ENCODE data around the gene ZG16B.
A peak's percentile ranks its signal among the peaks of the same experiment; 100 is the strongest.

The ZG16B gene

GRCh38 chr16:2795395-2796143, 34.5 kb upstream of the ZG16B start:
- FAIRE-seq (peak; percentile 70), DNase-seq (ENCODE audit: insufficient read length, low spot score) (peak; percentile 52)
- TF ChIP-seq POLR2A (IDR thresholded peaks at IDR 0.05; ENCODE audit: low read depth, low read length) = no peak

GRCh38 chr16:2798723-2799204, 31.3 kb upstream of the ZG16B start:
- DNase-seq (ENCODE audit: insufficient read length, low spot score) (no peak), FAIRE-seq (no peak)
- no peak for TF ChIP-seq POLR2A (IDR thresholded peaks at IDR 0.05; ENCODE audit: low read depth, low read length)

GRCh38 chr16:2799205-2799858, 30.8 kb upstream of the ZG16B start:
- DNase-seq (ENCODE audit: insufficient read length, low spot score) (no peak), FAIRE-seq (no peak)
- TF ChIP-seq POLR2A (IDR thresholded peaks at IDR 0.05; ENCODE audit: low read depth, low read length) = no peak

DNA sequence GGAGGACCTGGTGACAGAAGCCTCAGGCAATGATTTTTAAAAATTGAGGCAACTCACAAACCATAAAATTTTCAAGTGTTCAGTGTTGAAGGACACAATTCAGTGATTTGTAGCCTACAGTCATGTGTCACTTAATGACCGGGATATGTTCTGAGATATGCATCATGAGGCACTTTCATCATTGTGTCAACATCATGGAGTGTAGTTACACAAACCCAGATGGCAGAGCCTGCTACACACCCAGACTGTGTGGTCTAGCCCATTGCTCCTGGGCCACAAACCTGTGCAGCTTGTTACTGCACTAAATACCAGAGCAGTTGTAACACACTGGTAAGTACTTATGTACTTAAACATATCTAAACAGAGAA, 30.3 kb upstream of the ZG16B start:
- no peak for FAIRE-seq
- TF ChIP-seq POLR2A (IDR thresholded peaks at IDR 0.05; ENCODE audit: low read depth, low read length) = no peak
- DNase-seq (ENCODE audit: insufficient read length, low spot score) = no peak

DNA sequence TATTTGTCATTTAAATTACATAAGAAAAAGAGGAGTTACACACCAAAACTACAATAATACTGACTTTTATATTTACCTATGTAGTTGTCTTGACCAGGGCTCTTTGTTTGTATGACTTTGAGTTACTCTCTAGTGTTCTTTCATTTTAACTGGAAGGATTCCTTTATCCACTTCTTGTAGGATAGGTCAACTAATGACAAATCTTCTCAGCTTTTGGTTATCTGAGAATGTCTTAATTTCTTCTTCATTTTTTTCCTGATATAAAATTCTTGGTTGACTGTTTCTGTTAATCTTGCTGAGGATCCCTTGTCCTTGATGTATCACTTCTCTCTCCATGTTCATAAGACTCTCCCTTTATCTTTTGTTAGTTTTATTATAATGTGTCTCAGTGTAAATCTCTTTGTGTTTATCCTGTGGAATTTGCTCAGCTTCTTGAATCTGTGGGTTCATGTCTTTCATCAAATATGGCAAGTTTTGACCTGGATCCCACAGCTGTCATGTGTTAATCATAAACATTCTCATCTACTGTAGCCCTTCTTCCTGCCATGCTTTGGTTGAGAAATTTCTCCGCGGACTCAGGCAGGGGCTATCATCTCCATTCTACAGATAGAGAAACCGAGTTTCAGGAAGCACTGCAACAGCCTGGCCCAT, 26.4 kb upstream of the ZG16B start:
- FAIRE-seq = no peak
- no peak for DNase-seq (ENCODE audit: insufficient read length, low spot score)
- TF ChIP-seq POLR2A (IDR thresholded peaks at IDR 0.05; ENCODE audit: low read depth, low read length) = no peak

- no peak for FAIRE-seq
- TF ChIP-seq POLR2A (IDR thresholded peaks at IDR 0.05; ENCODE audit: low read depth, low read length) = no peak
- DNase-seq (ENCODE audit: insufficient read length, low spot score) = no peak
Measured at GRCh38 chr16:2804728-2805127, 25.4 kb upstream of the ZG16B start.

DNA sequence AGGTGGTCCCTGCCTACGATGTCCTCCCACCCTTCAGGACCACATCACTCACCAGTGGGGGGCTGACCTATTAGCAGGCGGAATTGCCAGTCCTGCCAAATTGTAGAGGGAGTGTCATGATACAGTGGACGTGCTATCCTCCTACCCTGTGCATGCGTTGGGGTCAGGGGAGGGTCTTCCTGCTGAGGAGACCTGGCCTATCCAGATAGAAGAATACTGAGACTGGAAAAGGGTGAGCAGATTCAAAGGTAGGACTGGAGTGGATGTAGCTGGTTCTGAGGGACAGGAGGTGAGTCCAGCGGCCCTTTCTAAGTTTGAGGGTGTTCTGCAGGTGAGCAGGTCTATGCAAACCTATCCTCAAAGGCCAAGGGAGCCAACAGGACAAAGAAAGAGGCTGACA, 23.8 kb upstream of the ZG16B start:
- FAIRE-seq (no peak), DNase-seq (ENCODE audit: insufficient read length, low spot score) (no peak)
- TF ChIP-seq POLR2A (IDR thresholded peaks at IDR 0.05; ENCODE audit: low read depth, low read length) = no peak

DNA sequence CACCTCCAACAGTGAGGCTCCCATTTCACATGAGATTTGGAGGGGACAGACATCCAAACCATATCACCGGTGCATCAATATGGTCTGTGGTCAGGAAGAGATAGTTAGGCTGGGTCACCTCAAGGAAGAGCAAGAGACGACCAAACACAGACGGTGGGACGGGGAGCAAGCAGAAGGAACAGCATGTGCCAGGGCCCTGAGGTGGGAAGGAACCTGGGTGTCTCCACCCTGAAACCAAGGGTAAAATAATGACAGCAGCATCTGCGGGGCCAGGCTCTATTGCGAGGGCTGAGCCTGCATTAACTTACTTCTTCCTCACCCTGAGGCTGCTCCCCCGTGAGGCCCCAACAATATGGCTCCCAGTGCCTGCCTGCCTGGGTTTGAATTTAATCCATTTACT, 21.9 kb upstream of the ZG16B start:
- DNase-seq (ENCODE audit: insufficient read length, low spot score) = no peak
- TF ChIP-seq POLR2A (IDR thresholded peaks at IDR 0.05; ENCODE audit: low read depth, low read length) = no peak
- FAIRE-seq = no peak

GRCh38 chr16:2809149-2809760, 20.8 kb upstream of the ZG16B start:
- no peak for TF ChIP-seq POLR2A (IDR thresholded peaks at IDR 0.05; ENCODE audit: low read depth, low read length)
- FAIRE-seq (no peak), DNase-seq (ENCODE audit: insufficient read length, low spot score) (no peak)

DNA sequence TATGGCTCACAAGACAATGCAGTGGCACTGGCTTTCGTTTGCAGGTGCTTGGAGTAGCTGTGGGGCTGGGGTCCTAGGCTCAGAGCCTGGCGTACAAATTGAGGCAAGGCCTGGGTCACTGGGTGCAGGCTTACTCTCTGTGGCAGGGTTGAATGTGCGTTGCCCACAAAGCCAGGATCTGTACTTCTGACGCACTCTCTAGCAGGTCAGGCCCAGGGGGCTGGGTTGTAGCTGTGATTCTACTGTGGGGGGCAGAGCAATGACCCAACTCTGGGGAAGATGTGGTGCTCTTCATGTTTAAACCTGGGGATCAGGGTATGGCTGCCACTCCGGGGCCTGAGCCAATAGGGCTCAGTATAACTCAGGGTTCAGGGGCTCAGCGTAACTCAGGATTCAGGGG, 19.5 kb upstream of the ZG16B start:
- no peak for TF ChIP-seq POLR2A (IDR thresholded peaks at IDR 0.05; ENCODE audit: low read depth, low read length)
- no peak for FAIRE-seq
- DNase-seq (ENCODE audit: insufficient read length, low spot score) = no peak

- DNase-seq (ENCODE audit: insufficient read length, low spot score) (peak; percentile 47), FAIRE-seq (no peak)
- no peak for TF ChIP-seq POLR2A (IDR thresholded peaks at IDR 0.05; ENCODE audit: low read depth, low read length)
Measured at GRCh38 chr16:2811703-2812471, 18.2 kb upstream of the ZG16B start.

- no peak for DNase-seq (ENCODE audit: insufficient read length, low spot score)
- no peak for TF ChIP-seq POLR2A (IDR thresholded peaks at IDR 0.05; ENCODE audit: low read depth, low read length)
- FAIRE-seq = no peak
Measured at GRCh38 chr16:2813771-2814221, 16.3 kb upstream of the ZG16B start.

- no peak for DNase-seq (ENCODE audit: insufficient read length, low spot score)
- FAIRE-seq = no peak
- no peak for TF ChIP-seq POLR2A (IDR thresholded peaks at IDR 0.05; ENCODE audit: low read depth, low read length)
Measured at GRCh38 chr16:2814551-2815298, 15.4 kb upstream of the ZG16B start.

All from H54 (cell line).